H1 (cell line): ENCODE results near the gene CTBP2. TPM values are rescaled to one million over a fixed set of nuclear protein-coding genes. Genes with fewer than 3 reads are reported as not detected.

Experiments used
- CTCF ChIA-PET: fragments of 300-600 bp; sonication (Branson Sonifier 250); formaldehyde crosslinking; loops from one replicate; lab custom pipeline; 2021; ENCODE audit not compliant: partially characterized antibody; lab: Charles Lee
- POLR2A ChIA-PET: fragments of 300-600 bp; sonication (Branson Sonifier 250); formaldehyde crosslinking; loops from one replicate; lab custom pipeline; 2021; ENCODE audit warnings: inconsistent platforms; ENCODE audit not compliant: partially characterized antibody; lab: Charles Lee
- DNase-seq, 2 experiments: peaks; one replicate each; pipeline versions ENCODE4 v3.0.0 to v3.0.0-alpha.2; 2010 to 2022; ENCODE audit warnings: low spot score in 2 of 2, low read depth in 1 of 2, mixed read lengths in 1 of 2
- FAIRE-seq: peaks from 2 replicates; lab custom pipeline; 2011; peaks lifted over from hg19 to GRCh38; lab: Jason Lieb, UNC
- H2AFZ ChIP-seq: 2 replicates; pipeline ENCODE4 v1.8.1; 2012; ENCODE audit warnings: low read length, inconsistent platforms
- H2AK5ac ChIP-seq: 2 replicates; pipeline ENCODE4 v1.6.1; 2013; ENCODE audit warnings: low read depth, low read length
- H2BK120ac ChIP-seq: replicated peaks from 2 replicates; pipeline ENCODE3; 2013; ENCODE audit warnings: low read depth, low read length, inconsistent platforms
- H2BK12ac ChIP-seq: 2 replicates; pipeline ENCODE4 v1.6.1; 2013; ENCODE audit warnings: low read depth, low read length
- H2BK15ac ChIP-seq: 2 replicates; pipeline ENCODE4 v1.6.1; 2013; ENCODE audit warnings: low read length
- H2BK20ac ChIP-seq: 2 replicates; pipeline ENCODE4 v1.6.1; 2013; ENCODE audit warnings: low read length
- H2BK5ac ChIP-seq: 2 replicates; pipeline ENCODE4 v1.6.1; 2013; ENCODE audit warnings: low read depth, low read length
- H3K14ac ChIP-seq: 2 replicates; pipeline ENCODE4 v1.6.1; 2013; ENCODE audit warnings: inconsistent platforms; ENCODE audit not compliant: insufficient read length
- H3K18ac ChIP-seq: 2 replicates; pipeline ENCODE4 v1.6.1; 2013; ENCODE audit warnings: low read length; ENCODE audit errors: extremely low read depth
- H3K23ac ChIP-seq: 2 replicates; pipeline ENCODE4 v1.6.1; 2013; ENCODE audit warnings: inconsistent platforms; ENCODE audit not compliant: insufficient read length
- H3K23me2 ChIP-seq: 2 replicates; pipeline ENCODE4 v1.6.1; 2013; ENCODE audit warnings: low read depth, low read length
- H3K27ac ChIP-seq: 2 replicates; pipeline ENCODE4 v1.6.1; 2011; ENCODE audit warnings: low read depth, low read length, inconsistent platforms
- H3K27me3 ChIP-seq, 4 experiments: replicated peaks in 1 of 4; 1 replicate in 1 of 4; 2 replicates in 3 of 4; pipeline versions ENCODE4 v1.6.1 to v1.8.1; 2011 to 2013; ENCODE audit warnings: low read length in 3 of 4, mild to moderate bottlenecking in 3 of 4, inconsistent platforms in 2 of 4, mixed read lengths in 2 of 4, moderate library complexity in 1 of 4; ENCODE audit not compliant: control insufficient read depth in 3 of 4, insufficient read depth in 3 of 4; ENCODE audit errors: extremely low read depth in 1 of 4
- H3K36me3 ChIP-seq, 4 experiments: 2 replicates each; pipeline versions ENCODE4 v1.6.1 to v1.8.1; 2011 to 2013; ENCODE audit warnings: mild to moderate bottlenecking in 4 of 4, low read length in 3 of 4, moderate library complexity in 2 of 4, control low read depth in 1 of 4, inconsistent platforms in 1 of 4; ENCODE audit not compliant: insufficient read depth in 4 of 4, control insufficient read depth in 2 of 4
- H3K4ac ChIP-seq: replicated peaks from 2 replicates; pipeline ENCODE3; 2013; ENCODE audit warnings: low read length, low read depth, mixed read lengths, inconsistent platforms; ENCODE audit not compliant: insufficient read length
- H3K4me1 ChIP-seq, 4 experiments: replicated peaks in 1 of 4; 1 replicate in 1 of 4; 2 replicates in 3 of 4; pipeline versions ENCODE4 v1.6.1 to v1.8.1; 2011 to 2013; ENCODE audit warnings: low read length in 3 of 4, inconsistent platforms in 2 of 4, mixed read lengths in 1 of 4; ENCODE audit not compliant: insufficient read depth in 4 of 4, control insufficient read depth in 3 of 4
- H3K4me2 ChIP-seq, 2 experiments: 2 replicates each; pipeline versions ENCODE4 v1.6.1 to v1.8.1; 2011 to 2013; ENCODE audit warnings: low read depth in 2 of 2, low read length in 2 of 2, control low read depth in 1 of 2, inconsistent platforms in 1 of 2, mild to moderate bottlenecking in 1 of 2; ENCODE audit not compliant: insufficient read depth in 1 of 2
- H3K4me3 ChIP-seq, 4 experiments: fragments of 200-600, 300-600 bp in 1 of 4; sonication (generic), shearing (Covaris generic), sonication (Bioruptor Twin) in 1 of 4; 2 replicates each; pipeline versions ENCODE4 v1.5.1 to v1.8.1; 2011 to 2016; ENCODE audit warnings: low read length in 4 of 4, low read depth in 3 of 4, control low read depth in 2 of 4, inconsistent platforms in 2 of 4, mild to moderate bottlenecking in 2 of 4, mixed read lengths in 1 of 4, moderate library complexity in 1 of 4; ENCODE audit not compliant: insufficient read depth in 2 of 4; ENCODE audit errors: extremely low read depth in 1 of 4
- H3K56ac ChIP-seq: replicated peaks from 2 replicates; pipeline ENCODE3; 2013; ENCODE audit warnings: low read depth, mild to moderate bottlenecking, mixed read lengths, low read length, inconsistent platforms; ENCODE audit not compliant: insufficient read length
- H3K79me1 ChIP-seq: 2 replicates; pipeline ENCODE4 v1.6.1; 2013; ENCODE audit warnings: low read depth, low read length, control low read depth
- H3K79me2 ChIP-seq, 2 experiments: 2 replicates each; pipeline versions ENCODE4 v1.6.1 to v1.8.1; 2012 to 2013; ENCODE audit warnings: low read length in 2 of 2, mild to moderate bottlenecking in 2 of 2, inconsistent platforms in 1 of 2; ENCODE audit not compliant: insufficient read depth in 2 of 2, control insufficient read depth in 1 of 2
- H3K9ac ChIP-seq, 4 experiments: replicated peaks in 1 of 4; 1 replicate in 1 of 4; 2 replicates in 3 of 4; pipeline versions ENCODE4 v1.6.1 to v1.8.1; 2011 to 2013; ENCODE audit warnings: low read depth in 3 of 4, low read length in 3 of 4, control low read depth in 2 of 4, mild to moderate bottlenecking in 2 of 4, moderate library complexity in 2 of 4, inconsistent platforms in 1 of 4; ENCODE audit errors: extremely low read depth in 1 of 4
- H3K9me3 ChIP-seq, 2 experiments: 2 replicates each; pipeline versions ENCODE4 v1.6.1 to v1.8.1; 2012 to 2013; ENCODE audit warnings: mild to moderate bottlenecking in 2 of 2, moderate library complexity in 2 of 2, control low read depth in 1 of 2, inconsistent platforms in 1 of 2, low read depth in 1 of 2, low read length in 1 of 2, mixed read lengths in 1 of 2; ENCODE audit not compliant: insufficient read depth in 2 of 2
- H4K20me1 ChIP-seq, 2 experiments: replicated peaks in 1 of 2; 2 replicates each; pipeline versions ENCODE3 to v1.8.1; 2011 to 2013; ENCODE audit warnings: inconsistent platforms in 2 of 2, low read length in 2 of 2, mild to moderate bottlenecking in 1 of 2; ENCODE audit not compliant: insufficient read depth in 2 of 2, control insufficient read depth in 1 of 2
- H4K5ac ChIP-seq: 2 replicates; pipeline ENCODE4 v1.6.1; 2013; ENCODE audit warnings: low read length, low read depth, mixed read lengths, inconsistent platforms; ENCODE audit not compliant: insufficient read length
- H4K8ac ChIP-seq: 2 replicates; pipeline ENCODE4 v1.8.0; 2013; ENCODE audit warnings: mild to moderate bottlenecking, moderate library complexity, low read length, inconsistent platforms; ENCODE audit not compliant: insufficient read depth; ENCODE audit errors: extremely low read depth
- H4K91ac ChIP-seq: replicated peaks from 2 replicates; pipeline ENCODE3; 2013; ENCODE audit warnings: low read length, mixed read lengths, inconsistent platforms; ENCODE audit not compliant: insufficient read length
- ASH2L ChIP-seq: fragments of 200-600, 300-600 bp; sonication (generic); IDR thresholded peaks from one replicate; pipeline ENCODE4 v1.7.1; 2017; ENCODE audit warnings: low read length
- BRCA1 ChIP-seq: IDR thresholded peaks from 2 replicates; pipeline ENCODE4 v1.6.1; 2012; ENCODE audit warnings: low read depth, low read length, improper control_type of control experiment
- E2F6 ChIP-seq: IDR thresholded peaks from 2 replicates; pipeline ENCODE4 v1.6.1; 2012; ENCODE audit warnings: inconsistent platforms
- JUN ChIP-seq: IDR thresholded peaks from 2 replicates; pipeline ENCODE4 v1.6.1; 2011; ENCODE audit warnings: low read depth, mild to moderate bottlenecking, improper control_type of control experiment, low read length
- KDM1A ChIP-seq: fragments of 200-600, 300-600 bp; sonication (generic); IDR thresholded peaks from 2 replicates; pipeline ENCODE4 v1.7.1; 2016; ENCODE audit warnings: mild to moderate bottlenecking, low read length, borderline replicate concordance
- KDM4A ChIP-seq: IDR thresholded peaks from one replicate; pipeline ENCODE4 v1.7.1; 2012; ENCODE audit warnings: low read depth, mild to moderate bottlenecking, moderate library complexity, low read length, inconsistent platforms; ENCODE audit not compliant: severe bottlenecking
- RFX5 ChIP-seq: IDR thresholded peaks from 2 replicates; pipeline ENCODE4 v1.6.1; 2011; ENCODE audit warnings: low read depth, low read length, improper control_type of control experiment, borderline replicate concordance
- RNF2 ChIP-seq: fragments of 200-900, 300-1000 bp; sonication (generic); IDR thresholded peaks from 2 replicates; pipeline ENCODE4 v1.7.1; 2016; ENCODE audit warnings: borderline replicate concordance, low read depth, mild to moderate bottlenecking, antibody characterized with exemption, low read length; ENCODE audit not compliant: poor library complexity, severe bottlenecking; ENCODE audit errors: missing control alignments
- SP4 ChIP-seq: IDR thresholded peaks from 2 replicates; pipeline ENCODE4 v1.6.1; 2012; ENCODE audit warnings: low read length, inconsistent platforms
- TAF7 ChIP-seq: optimal IDR thresholded peaks from 2 replicates; pipeline ENCODE3; 2011; ENCODE audit warnings: low read depth, mild to moderate bottlenecking, inconsistent platforms, low read length, moderate library complexity, borderline replicate concordance
- TCF12 ChIP-seq: IDR thresholded peaks from 2 replicates; pipeline ENCODE4 v1.6.1; 2011; ENCODE audit warnings: low read depth, mild to moderate bottlenecking, low read length
- WGBS, 2 experiments: shearing (Covaris generic) in 1 of 2; methylation state at CpG; one replicate each; pipeline versions ENCODE4 v1.1.6 to v1.1.7; 2013 to 2015; ENCODE audit warnings: low lambda C conversion rate in 2 of 2, mixed read lengths in 2 of 2, inconsistent platforms in 1 of 2, low coverage in 1 of 2, missing lambda C conversion rate in 1 of 2; ENCODE audit not compliant: insufficient replicate concordance in 2 of 2, insufficient coverage in 1 of 2, insufficient read length in 1 of 2; ENCODE audit errors: extremely low coverage in 1 of 2, missing lambda C conversion rate in 1 of 2; 5-methylcytosine and 5-hydroxymethylcytosine counted together
- polyA plus RNA-seq, 7 experiments: library from polyadenylated mRNA; depleted of rRNA in 3 of 7; stranded (reverse) in 5 of 7; unstranded in 2 of 7; fragments of >200 nt in 5 of 7; fragments of 200-250 nt in 2 of 7; gene quantifications; 1 replicate in 5 of 7; 2 replicates in 1 of 7; 4 replicates in 1 of 7; pipeline versions ENCODE4 v1.2.1 to v1.2.3, GENCODE V29; 2011 to 2013; ENCODE audit warnings: missing spikeins in 2 of 7, mixed read lengths in 2 of 7
- total RNA-seq: library from RNA; stranded (reverse); fragmentation: NEBNext Ultra II Directional; extraction: Animal tissue kit (Norgen Biotek cat#: 25700); gene quantifications from 2 replicates; pipeline ENCODE4 v1.2.1, GENCODE V29; 2021

CTBP2 gene
- total and polyA plus RNA-seq, 2 of the 8 experiments (the other 6 are each of a cell fraction or from before 2014, with no cell fraction given): 208 to 221 TPM

GRCh38 chr10:124943301-124944092 is 216.9 kb downstream of the CTBP2 start:
- H2BK120ac ChIP-seq: no peak overlapping the region
- no peak overlapping the region for H3K14ac ChIP-seq
- no peak overlapping the region for H2BK20ac ChIP-seq
- peak overlapping the region; percentile 75 for H4K5ac ChIP-seq
- DNase-seq (no peak), FAIRE-seq (no peak)
- peaks cover 3 to 16% of the 10 kb centered on the region in 2 experiments for H4K20me1 ChIP-seq
- no peaks in the 10 kb centered on the region for H3K23me2 ChIP-seq
- ChIA-PET POLR2A (interaction anchor here (0.8 to 1.6 kb wide), 3 partner anchors 11 to 28 kb away, joined by 3 to 4 read pairs (median 4); no protein-coding TSS in a partner anchor), CTCF (interaction anchor here (0.8 kb wide), 2 partner anchors 8 to 13 kb away, joined by 3 read pairs; no protein-coding TSS in a partner anchor)
- no peak overlapping the region for H3K56ac ChIP-seq
- peak overlapping the region in 1 of 2 experiments; percentile 15; a peak in 1 of 4 replicates for H3K4me2 ChIP-seq
- peaks cover 10% of the 10 kb centered on the region for H3K79me1 ChIP-seq
- peaks cover 7 to 98% of the 10 kb centered on the region in 2 experiments; a peak in 3 of 4 replicates for H3K79me2 ChIP-seq
- no peak overlapping the region for H2BK12ac ChIP-seq
- no peak overlapping the region for H3K23ac ChIP-seq
- no peak overlapping the region; the same call in 1 of the 2 replicates for H2BK15ac ChIP-seq
- no peak overlapping the region for H3K9ac ChIP-seq
- no peak overlapping the region for H3K27ac ChIP-seq
- H4K8ac ChIP-seq: no peak overlapping the region
- no peaks in the 10 kb centered on the region for H3K27me3 ChIP-seq
- no peak overlapping the region for H2AK5ac ChIP-seq
- no peaks in the 10 kb centered on the region for H3K9me3 ChIP-seq
- H4K91ac ChIP-seq: no peak overlapping the region
- no peak overlapping the region for H3K18ac ChIP-seq
- H3K36me3 ChIP-seq: peaks cover 0 to 8% (median 2%) of the 10 kb centered on the region in 4 experiments; a peak in 2 of 8 replicates
- H2AFZ ChIP-seq: no peak overlapping the region
- no peak overlapping the region for H3K4ac ChIP-seq
- 90% methylated on average over 9 of the region's 9 CpGs; no CpG with 5 or more reads in 1 of the 2 experiments for WGBS, 2 experiments
- peak overlapping the region; percentile 27; the same call in 1 of the 2 replicates for H2BK5ac ChIP-seq
- no peak overlapping the region for H3K4me3 ChIP-seq
- H3K4me1 ChIP-seq: peaks cover 0 to 17% (median 9%) of the 10 kb centered on the region in 4 experiments; a peak in 4 of 7 replicates
- TF ChIP-seq TCF12: no peak
- TF ChIP-seq JUN: no peak
- no peak for TF ChIP-seq RNF2
- no peak for TF ChIP-seq TAF7
- no peak for TF ChIP-seq KDM4A
- no peak for TF ChIP-seq KDM1A
- no peak for TF ChIP-seq SP4
- TF ChIP-seq BRCA1: no peak
- no peak for TF ChIP-seq RFX5
- TF ChIP-seq ASH2L: no peak
- no peak for TF ChIP-seq E2F6
